GM19455 (cell line): Measurements from ENCODE around the gene HLA-E.
"Not testable (repeated sequence)": the region's sequence is repeated elsewhere in the genome, so short reads cannot be mapped to it uniquely, and the experiment has no call there.

ENCODE experiments used
- ATAC-seq: cut with Tn5 transposase; IDR thresholded peaks from one replicate; pipeline ENCODE4 v1.9.1; 2021; ENCODE audit not compliant: unreplicated experiment

HLA-E gene

DNA sequence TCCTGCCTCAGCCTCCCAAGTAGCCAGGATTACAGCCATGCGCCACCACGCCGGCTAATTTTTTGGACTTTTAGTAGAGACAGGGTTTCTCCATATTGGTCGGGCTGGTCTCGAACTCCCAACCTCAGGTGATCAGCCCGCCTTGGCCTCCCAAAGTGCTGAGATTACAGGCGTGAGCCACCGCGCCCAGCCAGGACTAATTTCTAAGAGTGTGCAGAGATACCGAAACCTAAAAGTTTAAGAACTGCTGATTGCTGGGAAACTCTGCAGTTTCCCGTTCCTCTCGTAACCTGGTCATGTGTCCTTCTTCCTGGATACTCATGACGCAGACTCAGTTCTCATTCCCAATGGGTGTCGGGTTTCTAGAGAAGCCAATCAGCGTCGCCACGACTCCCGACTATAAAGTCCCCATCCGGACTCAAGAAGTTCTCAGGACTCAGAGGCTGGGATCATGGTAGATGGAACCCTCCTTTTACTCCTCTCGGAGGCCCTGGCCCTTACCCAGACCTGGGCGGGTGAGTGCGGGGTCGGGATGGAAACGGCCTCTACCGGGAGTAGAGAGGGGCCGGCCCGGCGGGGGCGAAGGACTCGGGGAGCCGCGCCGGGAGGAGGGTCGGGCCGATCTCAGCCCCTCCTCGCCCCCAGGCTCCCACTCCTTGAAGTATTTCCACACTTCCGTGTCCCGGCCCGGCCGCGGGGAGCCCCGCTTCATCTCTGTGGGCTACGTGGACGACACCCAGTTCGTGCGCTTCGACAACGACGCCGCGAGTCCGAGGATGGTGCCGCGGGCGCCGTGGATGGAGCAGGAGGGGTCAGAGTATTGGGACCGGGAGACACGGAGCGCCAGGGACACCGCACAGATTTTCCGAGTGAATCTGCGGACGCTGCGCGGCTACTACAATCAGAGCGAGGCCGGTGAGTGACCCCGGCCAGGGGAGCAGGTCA is at the start of gene HLA-E:
HLA-E (plus strand) TSS at position 429 of the 945 bp plus-strand sequence; CDS start at position 452, 23 bp downstream.
- ATAC-seq = peak; percentile 78

DNA sequence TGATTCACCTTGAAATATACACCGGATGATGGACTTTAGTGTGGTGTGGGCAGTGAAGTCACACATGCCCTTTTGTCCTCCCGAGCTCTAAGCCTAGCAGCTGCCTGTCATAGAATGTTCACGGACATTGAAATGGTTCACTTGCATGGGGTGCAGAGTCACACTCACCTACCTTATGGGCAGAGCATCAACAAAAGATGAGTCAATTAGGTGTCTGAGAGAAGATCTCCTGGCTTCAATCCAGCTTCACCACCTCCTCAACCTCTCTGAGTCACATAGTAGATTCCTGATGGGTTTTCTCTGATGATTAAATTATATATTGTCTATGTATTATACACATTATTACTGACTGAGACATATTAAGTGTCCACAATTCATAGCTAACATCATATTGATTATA is 48.1 kb upstream of the HLA-E start:
- no peak for ATAC-seq

DNA sequence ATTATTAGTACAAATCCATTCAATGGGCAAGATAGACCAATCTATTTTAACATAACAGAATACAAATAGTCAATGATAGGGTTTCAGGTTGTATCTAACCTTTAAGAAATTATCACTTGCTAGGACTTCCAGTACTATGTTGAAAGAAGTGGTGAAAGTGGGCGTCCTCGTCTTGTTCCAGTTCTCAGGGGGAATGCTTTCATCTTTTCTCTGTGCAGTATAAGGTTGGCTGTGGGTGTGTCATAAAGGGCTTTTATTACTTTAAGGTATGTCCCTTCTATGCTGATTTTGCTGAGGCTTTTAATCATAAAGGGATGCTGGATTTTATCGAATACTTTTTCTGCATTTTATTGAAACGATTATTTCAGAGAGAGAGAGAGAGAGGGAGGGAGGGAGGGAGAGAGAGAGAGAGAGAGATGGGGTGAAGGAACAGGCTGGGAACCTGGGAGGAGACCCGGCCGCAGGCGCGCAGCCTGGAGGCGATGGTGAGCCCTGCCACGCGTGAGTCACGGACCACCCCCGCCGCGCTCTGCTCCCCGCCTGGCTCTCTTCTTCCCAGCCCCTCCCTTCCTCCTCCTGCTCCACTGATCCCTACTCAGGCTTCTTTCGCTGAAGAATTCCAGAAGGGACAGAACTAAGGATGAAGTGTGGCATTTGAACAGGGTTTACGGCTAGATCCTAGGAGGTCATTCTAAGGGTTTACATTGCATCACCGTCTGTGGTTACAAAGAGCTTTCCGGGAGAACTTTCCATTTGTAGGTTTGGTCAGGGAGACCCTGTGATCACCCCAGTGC is 45.5 kb upstream of the HLA-E start:
- no peak for ATAC-seq

DNA sequence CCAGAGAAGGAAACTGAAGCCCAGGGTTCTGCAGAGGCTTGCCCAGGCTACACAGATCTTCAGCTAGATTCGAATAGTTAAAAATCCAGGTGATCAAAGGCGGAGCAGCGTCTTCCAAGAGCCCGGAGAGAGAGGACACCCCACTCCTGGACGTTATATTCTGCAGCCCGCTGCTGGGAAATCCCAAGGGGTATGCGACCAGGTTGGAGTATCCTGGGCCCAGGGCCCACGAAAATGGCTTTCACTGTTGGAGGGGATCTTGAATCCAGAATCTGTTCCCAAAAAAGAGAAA is 44.9 kb upstream of the HLA-E start:
- ATAC-seq = no peak

GRCh38 chr6:30446259-30446658 is 43.0 kb upstream of the HLA-E start:
- no peak for ATAC-seq

- ATAC-seq = no peak
Observed at GRCh38 chr6:30447237-30447636, 42.1 kb upstream of the HLA-E start.

- ATAC-seq = no peak
Observed at GRCh38 chr6:30450548-30450908, 38.8 kb upstream of the HLA-E start.

DNA sequence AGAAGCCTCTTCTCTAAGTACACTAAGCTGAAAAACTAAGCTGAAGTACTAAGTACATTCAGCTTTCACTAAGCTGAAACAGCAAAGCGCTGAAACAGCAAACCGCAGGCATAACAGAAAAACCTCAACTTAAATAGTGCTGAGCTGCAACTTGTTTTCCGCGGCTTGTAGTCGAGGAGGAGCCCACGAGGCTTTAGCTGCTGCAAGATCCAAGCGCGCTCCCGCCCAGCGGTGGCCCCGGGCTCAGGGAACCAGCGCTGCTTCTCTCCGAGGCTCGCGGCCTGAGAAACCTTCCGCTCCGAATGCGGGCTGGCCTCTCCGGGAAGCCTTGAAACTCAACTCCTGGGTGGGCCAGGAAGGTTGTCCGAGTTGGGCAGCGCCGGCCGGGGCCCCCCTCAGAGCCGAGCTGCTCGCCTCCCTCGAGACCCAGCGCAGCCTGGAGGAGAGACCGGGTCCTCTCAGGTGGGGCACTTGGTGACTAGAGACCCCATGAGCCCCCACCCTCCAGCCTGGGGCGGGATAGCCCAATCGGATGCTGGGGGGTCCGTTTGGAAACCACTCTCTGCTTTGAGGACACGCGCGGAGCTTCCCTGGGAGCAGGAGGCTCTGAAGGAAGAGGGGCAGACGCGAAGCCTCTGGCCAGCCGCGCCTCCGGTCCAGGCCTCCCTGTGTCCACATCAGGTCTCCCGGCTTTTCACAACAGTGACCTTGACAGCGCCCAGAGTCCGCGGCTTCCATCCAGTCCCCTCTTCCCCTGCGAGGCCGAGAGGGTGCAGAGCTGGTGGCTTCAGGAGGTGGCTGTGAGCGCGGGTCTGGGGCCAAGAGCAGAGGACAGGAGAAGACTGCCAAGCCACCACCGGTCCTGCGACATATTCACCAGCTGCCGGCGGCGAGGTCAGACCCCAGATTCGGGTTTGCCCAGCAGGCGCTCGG is 38.1 kb upstream of the HLA-E start:
- ATAC-seq = no peak

DNA sequence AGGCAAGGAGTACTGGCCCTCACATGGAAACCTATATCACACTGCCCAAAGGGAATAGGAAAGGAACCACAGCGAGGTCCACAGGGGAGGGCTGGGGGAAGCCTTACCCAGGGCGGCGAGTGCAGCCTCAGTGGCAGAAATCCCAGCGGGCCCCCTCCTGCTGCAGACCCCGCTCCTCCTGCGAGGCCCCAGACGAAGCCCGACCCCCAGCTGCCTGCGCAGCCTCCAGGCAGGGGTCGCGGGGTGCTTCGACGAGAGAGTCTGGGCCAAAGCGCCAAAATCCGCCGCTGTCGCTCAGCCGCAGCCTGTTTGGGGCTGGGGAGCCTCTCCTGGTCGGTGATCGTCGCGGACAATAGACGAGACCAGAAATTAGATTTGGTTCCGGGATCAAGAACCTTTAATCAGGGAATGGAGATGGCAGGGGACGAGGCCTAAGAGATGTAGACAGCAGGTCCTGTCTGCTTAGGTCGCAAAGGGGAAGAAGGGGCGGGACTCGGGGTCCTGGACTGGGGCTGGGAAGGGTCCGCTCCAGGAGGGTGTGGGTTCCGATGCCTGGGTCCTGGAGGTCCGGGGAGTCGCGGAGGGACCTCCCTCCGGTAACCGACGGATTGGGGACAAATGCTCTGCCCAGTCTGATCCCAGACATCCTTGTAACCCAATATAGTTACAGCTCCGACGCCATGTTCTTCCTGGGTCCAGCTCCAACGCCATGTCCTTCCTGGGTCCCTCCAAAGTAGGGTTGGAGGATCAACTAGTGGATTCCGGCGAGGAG is 36.4 kb upstream of the HLA-E start:
- ATAC-seq = no peak

DNA sequence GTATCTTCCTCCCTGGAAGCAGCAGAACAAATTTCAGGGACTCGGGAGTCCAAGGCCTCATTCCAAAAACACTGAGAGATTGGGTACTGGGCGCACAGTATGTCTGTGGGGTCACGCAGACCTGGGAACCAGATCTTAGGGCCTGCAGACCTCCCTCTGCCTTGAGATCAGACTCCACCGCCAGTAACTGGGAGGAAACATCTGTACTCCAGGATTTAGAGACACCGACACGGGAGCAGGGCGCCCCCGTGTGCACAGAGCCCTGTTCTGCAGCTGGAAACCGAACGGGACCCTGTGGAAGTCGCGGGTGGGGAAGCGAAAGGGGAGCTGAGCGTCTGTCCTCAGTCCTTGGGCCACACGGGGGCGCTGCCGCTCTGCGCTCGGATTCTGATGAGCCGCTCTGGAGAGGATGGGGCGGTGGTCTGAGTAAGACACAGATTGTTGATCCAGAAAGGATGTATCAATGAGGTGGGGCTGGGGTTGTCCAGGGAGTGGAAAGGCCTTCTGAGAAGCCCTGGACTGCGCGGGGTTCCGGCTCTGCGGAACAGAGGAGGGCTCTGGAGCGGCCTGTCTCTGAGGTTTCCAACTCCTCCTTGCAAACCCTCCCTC is 35.7 kb upstream of the HLA-E start:
- ATAC-seq = no peak

GRCh38 chr6:30459145-30459544 is 30.2 kb upstream of the HLA-E start:
- ATAC-seq = no peak

DNA sequence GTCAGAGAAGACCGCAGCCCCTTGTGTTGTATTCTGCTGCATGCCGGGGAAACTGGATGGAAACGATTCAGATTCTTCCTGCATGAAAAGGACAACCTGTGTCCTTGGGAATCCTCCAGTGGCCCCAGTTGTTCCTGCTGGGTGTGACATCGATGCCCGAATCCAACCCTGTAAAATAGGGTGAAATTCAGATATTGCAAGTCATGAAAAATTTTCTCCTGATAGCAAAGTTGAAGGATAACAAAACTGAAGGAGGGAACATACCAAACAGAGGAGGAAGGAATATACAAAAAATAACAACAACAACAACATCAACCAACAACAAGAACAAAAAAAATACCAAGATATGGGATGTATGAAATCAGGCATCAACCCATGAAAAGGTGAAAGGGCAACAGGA is 28.3 kb upstream of the HLA-E start:
- ATAC-seq = no peak

DNA sequence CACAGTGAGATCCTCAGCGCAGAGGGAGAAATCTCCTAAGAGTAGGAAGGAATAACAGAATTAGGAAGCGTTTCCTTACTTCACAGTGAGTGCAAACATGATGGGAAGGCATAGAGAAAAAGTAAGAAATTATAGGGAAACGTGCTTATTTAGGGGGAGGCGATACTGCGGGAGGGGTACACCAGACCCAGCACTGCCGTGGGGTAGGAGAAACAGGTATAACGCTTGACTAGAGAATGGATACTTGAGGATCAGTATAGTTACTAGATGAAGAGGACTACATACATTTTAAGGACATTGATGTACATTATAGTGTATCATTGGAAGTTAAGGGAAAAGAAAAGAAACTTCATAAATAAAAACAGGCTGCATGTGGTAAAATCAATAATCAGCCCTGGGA is 26.8 kb upstream of the HLA-E start:
- ATAC-seq = no peak

DNA sequence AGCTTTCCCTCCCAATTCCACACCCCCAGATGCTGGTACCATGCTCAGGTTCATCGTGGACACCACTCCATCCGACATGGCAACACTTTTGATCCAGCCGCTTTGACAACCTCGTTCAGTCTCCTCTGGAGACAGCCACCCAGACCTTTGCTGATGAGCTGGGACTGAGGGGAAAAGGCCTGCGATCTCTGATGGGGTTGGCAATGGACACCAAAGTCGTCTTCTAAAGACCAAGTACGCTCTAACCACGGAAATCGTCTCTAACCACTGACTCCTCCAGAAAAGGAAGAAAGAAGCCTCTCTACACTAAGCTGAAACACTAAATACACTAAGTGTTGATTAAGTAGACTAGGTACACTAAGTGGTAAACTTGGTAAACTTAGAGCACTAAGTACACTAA is 26.1 kb upstream of the HLA-E start:
- ATAC-seq = no peak

DNA sequence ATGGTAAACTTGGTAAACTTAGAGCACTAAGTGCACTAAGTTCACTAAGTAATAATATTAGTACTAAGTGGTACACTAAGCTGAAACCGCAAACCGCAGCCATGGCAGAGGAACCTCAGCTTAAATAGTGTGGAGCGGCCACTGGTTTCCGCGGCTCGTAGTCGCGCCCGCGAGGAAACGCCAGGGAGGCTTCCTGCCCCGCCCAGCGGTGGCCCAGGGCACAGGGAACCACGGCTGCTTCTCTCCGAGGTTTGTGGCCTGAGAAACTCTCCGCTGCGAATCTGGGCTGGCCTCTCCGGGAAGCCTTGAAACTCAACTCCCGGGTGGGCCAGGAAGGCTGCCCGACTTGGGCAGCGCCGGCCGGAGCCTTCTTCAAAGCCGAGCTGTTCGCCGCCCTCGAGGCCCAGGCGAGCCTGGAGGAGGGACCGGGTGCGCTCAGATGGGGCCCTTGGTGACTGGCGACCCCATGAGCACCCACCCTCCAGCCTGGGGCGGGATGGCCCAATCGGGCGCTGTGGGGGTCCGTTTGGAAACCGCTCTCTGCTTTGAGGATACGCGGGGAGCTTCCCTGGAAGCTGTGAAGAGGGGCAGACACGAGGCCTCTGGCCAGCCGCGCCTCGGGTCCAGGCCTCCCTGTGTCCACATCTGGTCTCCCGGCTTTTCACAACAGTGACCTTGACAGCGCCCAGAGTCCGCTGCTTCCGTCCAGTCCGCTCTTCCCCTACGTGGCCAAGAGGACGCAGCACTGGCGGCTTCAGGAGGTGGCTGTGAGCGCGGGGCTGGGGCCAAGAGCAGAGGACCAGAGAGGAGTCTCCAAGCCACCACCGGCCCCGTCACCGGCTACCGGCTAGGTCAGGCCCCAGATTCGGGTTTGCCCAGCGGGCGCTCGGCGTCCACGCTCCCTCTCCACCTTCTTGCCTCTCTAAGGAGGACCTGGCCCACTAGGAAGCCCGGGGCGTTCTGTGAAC is 25.4 kb upstream of the HLA-E start:
- ATAC-seq = no peak

GRCh38 chr6:30465595-30466306 is 23.6 kb upstream of the HLA-E start:
- no peak for ATAC-seq

DNA sequence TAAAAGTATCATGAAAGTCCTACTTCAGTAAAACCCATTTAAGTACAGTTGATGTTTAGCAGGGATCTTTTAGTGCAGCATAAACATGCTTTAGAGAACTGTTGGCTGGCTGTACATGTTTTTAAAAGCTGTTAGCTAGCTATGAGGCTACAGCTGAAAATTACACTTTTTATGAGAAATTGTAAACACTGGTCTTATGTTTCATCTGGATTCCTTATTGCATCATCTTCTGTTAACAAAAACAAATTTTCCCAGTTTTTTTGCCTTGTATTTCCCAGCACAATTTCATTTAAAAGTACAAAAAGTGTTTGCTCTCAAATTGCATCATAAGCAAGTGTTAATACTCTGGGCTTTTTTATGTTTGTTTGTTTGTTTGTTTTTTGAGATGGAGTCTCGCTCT is 18.3 kb upstream of the HLA-E start:
- no peak for ATAC-seq

DNA sequence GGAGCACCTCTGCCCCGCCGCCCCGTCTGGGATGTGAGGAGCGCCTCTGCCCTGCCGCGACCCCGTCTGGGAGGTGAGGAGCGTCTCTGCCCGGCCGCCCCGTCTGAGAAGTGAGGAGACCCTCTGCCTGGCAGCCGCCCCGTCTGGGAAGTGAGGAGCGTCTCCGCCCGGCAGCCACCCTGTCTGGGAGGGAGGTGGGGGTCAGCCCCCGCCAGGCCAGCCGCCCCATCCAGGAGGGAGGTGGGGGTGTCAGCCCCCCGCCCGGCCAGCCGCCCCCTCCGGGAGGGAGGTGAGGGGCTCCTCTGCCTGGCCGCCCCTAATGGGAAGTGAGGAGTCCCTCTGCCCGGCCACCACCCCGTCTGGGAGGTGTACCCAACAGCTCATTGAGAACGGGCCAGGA is 14.2 kb upstream of the HLA-E start:
- not testable (repeated sequence) for ATAC-seq
